K562 (cell line): ENCODE results near the gene PRMT7. TPM values are rescaled to one million over a fixed set of nuclear protein-coding genes. Genes with fewer than 3 reads are reported as not detected.
A peak's percentile ranks its signal among the peaks of the same experiment; 100 is the strongest.

Source experiments
- ATAC-seq: fragments of 200-7000 bp; cut with Tn5 transposase; 3 replicates; pipeline ENCODE4 v1.9.1; 2020; ENCODE audit warnings: moderate library complexity
- BruUV-seq: library from RNA; stranded (reverse); fragments of 400-500 nt; replicated peaks from 2 replicates; lab custom pipeline; 2021; lab: Mats Ljungman, UMichigan
- CTCF ChIA-PET: fragments of 300-600 bp; formaldehyde crosslinking; extraction: SDS; loops from one replicate; lab custom pipeline; 2021; ENCODE audit warnings: low intra/inter-chr PET ratio; lab: Yijun Ruan, JAX
- POLR2A ChIA-PET: fragments of 300-600, 350-650 bp; sonication (Branson Sonifier 250); formaldehyde crosslinking; extraction: SDS; loops from one replicate; lab custom pipeline; 2021; ENCODE audit warnings: antibody characterized with exemption, inconsistent platforms; lab: Yijun Ruan, JAX
- DNase-seq, 4 experiments: peaks; one replicate each; pipeline versions ENCODE4 v3.0.0 to v3.0.0-alpha.2; 2011 to 2018; ENCODE audit warnings: low spot score in 3 of 4, mixed read lengths in 3 of 4; ENCODE audit errors: extremely low read depth in 1 of 4
- FAIRE-seq: peaks from 2 replicates; lab custom pipeline; 2011; peaks lifted over from hg19 to GRCh38; lab: Jason Lieb, UNC
- H2AFZ ChIP-seq: 2 replicates; pipeline ENCODE4 v1.6.0; 2011; ENCODE audit warnings: low read depth, low read length, control low read depth, inconsistent platforms
- H3K27ac ChIP-seq: fragments of 200-600 bp; 3 replicates; pipeline ENCODE4 v1.8.0; 2011; ENCODE audit warnings: low read depth, mild to moderate bottlenecking, control low read depth, inconsistent platforms, low read length, moderate library complexity, mixed read lengths; ENCODE audit errors: extremely low read depth
- H3K27me3 ChIP-seq, 2 experiments: fragments of 300-600 bp in 1 of 2; 2 replicates in 1 of 2; 3 replicates in 1 of 2; pipeline versions ENCODE4 v1.6.0 to v1.8.0; 2011; ENCODE audit warnings: inconsistent platforms in 2 of 2, low read length in 2 of 2, mild to moderate bottlenecking in 1 of 2, mixed read lengths in 1 of 2, moderate library complexity in 1 of 2; ENCODE audit not compliant: control insufficient read depth in 2 of 2, insufficient read depth in 2 of 2
- H3K36me3 ChIP-seq: fragments of 300-600 bp; 3 replicates; pipeline ENCODE4 v1.8.0; 2011; ENCODE audit warnings: mild to moderate bottlenecking, low read length, inconsistent platforms; ENCODE audit not compliant: control insufficient read depth, insufficient read depth
- H3K4me1 ChIP-seq, 2 experiments: fragments of 200-600 bp in 1 of 2; replicated peaks in 1 of 2; 2 replicates in 1 of 2; 3 replicates in 1 of 2; pipeline versions ENCODE4 v1.5.1 to v1.8.0; 2011; ENCODE audit warnings: inconsistent platforms in 2 of 2, low read length in 2 of 2, mild to moderate bottlenecking in 1 of 2, mixed read lengths in 1 of 2, moderate library complexity in 1 of 2; ENCODE audit not compliant: control insufficient read depth in 2 of 2, insufficient read depth in 2 of 2
- H3K4me2 ChIP-seq: 2 replicates; pipeline ENCODE4 v1.6.1; 2011; ENCODE audit warnings: low read length, control low read depth, inconsistent platforms, mixed read lengths; ENCODE audit not compliant: insufficient read depth
- H3K4me3 ChIP-seq: fragments of 200-600 bp; sonication (generic), shearing (Covaris generic); 2 replicates; pipeline ENCODE4 v1.5.1; 2016; ENCODE audit warnings: control low read depth, inconsistent platforms
- H3K79me2 ChIP-seq: fragments of 200-600 bp; 3 replicates; pipeline ENCODE4 v1.8.0; 2011; ENCODE audit warnings: low read length, inconsistent platforms; ENCODE audit not compliant: control insufficient read depth, insufficient read depth
- H3K9ac ChIP-seq, 2 experiments: 2 replicates each; pipeline versions ENCODE4 v1.6.0 to v1.6.1; 2011; ENCODE audit warnings: low read depth in 2 of 2, low read length in 2 of 2, control low read depth in 1 of 2, inconsistent platforms in 1 of 2, mild to moderate bottlenecking in 1 of 2, mixed read lengths in 1 of 2; ENCODE audit not compliant: insufficient read depth in 1 of 2
- H3K9me1 ChIP-seq: one replicate; pipeline ENCODE4 v1.6.0; 2011; ENCODE audit warnings: inconsistent platforms, mild to moderate bottlenecking, low read length, moderate library complexity; ENCODE audit not compliant: control insufficient read depth, insufficient read depth
- H3K9me3 ChIP-seq: replicated peaks from 2 replicates; pipeline ENCODE4 v1.5.1; 2011; ENCODE audit warnings: low read depth, low read length, inconsistent platforms; ENCODE audit not compliant: control insufficient read depth, insufficient read depth
- H4K20me1 ChIP-seq: replicated peaks from 2 replicates; pipeline ENCODE4 v1.6.1; 2011; ENCODE audit warnings: low read length, inconsistent platforms, mixed read lengths; ENCODE audit not compliant: control insufficient read depth, insufficient read depth
- BRD9 ChIP-seq: fragments of 450-650 bp; IDR thresholded peaks from 2 replicates; pipeline ENCODE4 v1.6.1; 2018; ENCODE audit warnings: low read depth; ENCODE audit not compliant: partially characterized antibody
- CTCF ChIP-seq, 3 experiments: IDR thresholded peaks in 2 of 3; conservative IDR thresholded peaks in 1 of 3; 2 replicates each; pipeline ENCODE4 v1.5.1; 2011 to 2012; ENCODE audit warnings: low read length in 3 of 3, mild to moderate bottlenecking in 3 of 3, control low read depth in 2 of 3, improper control_type of control experiment in 1 of 3, inconsistent platforms in 1 of 3, low read depth in 1 of 3, mixed read lengths in 1 of 3, moderate library complexity in 1 of 3; ENCODE audit not compliant: insufficient read depth in 2 of 3
- DMBX1 ChIP-seq: fragments of 250-450 bp; sonication (Bioruptor Pico); IDR thresholded peaks from 2 replicates; pipeline ENCODE4 v1.8.0; 2022; ENCODE audit warnings: inconsistent platforms, mild to moderate bottlenecking, moderate library complexity, borderline replicate concordance
- FOXA1 ChIP-seq: fragments of 450-650 bp; IDR thresholded peaks from 2 replicates; pipeline ENCODE4 v1.6.1; 2016; ENCODE audit warnings: mild to moderate bottlenecking, borderline replicate concordance
- IRF9 ChIP-seq: fragments of 450-650 bp; IDR thresholded peaks from 2 replicates; pipeline ENCODE4 v1.6.1; 2016; ENCODE audit warnings: missing biosample characterization, missing genetic modification characterization
- KDM1A ChIP-seq, 2 experiments: fragments of 450-650 bp; IDR thresholded peaks; 2 replicates each; pipeline ENCODE4 v1.6.1; 2016; ENCODE audit warnings: mild to moderate bottlenecking in 2 of 2
- KLF16 ChIP-seq: IDR thresholded peaks from 2 replicates; pipeline ENCODE4 v1.6.1; 2016; ENCODE audit warnings: antibody characterized with exemption
- MBD2 ChIP-seq: sonication (generic); IDR thresholded peaks from 2 replicates; pipeline ENCODE4 v1.6.1; 2016; ENCODE audit warnings: low read depth, borderline replicate concordance
- NKRF ChIP-seq: fragments of 450-650 bp; IDR thresholded peaks from 2 replicates; pipeline ENCODE4 v1.6.1; 2016; ENCODE audit warnings: borderline replicate concordance
- NUFIP1 ChIP-seq: fragments of 450-650 bp; IDR thresholded peaks from 2 replicates; pipeline ENCODE4 v1.6.1; 2018; ENCODE audit not compliant: partially characterized antibody
- PHF21A ChIP-seq: fragments of 450-650 bp; IDR thresholded peaks from 2 replicates; pipeline ENCODE4 v1.6.1; 2017; ENCODE audit warnings: low read depth, borderline replicate concordance
- PHF8 ChIP-seq: fragments of 200-600 bp; sonication (generic); IDR thresholded peaks from 2 replicates; pipeline ENCODE4 v1.6.1; 2012; ENCODE audit warnings: mixed run types, mild to moderate bottlenecking, inconsistent platforms, low read length, moderate library complexity, borderline replicate concordance
- POU5F1 ChIP-seq: fragments of 150-350 bp; IDR thresholded peaks from 2 replicates; pipeline ENCODE4 v1.6.1; 2014; ENCODE audit warnings: borderline replicate concordance, low read length, low read depth, mild to moderate bottlenecking; ENCODE audit not compliant: partially characterized antibody
- XRCC3 ChIP-seq: fragments of 450-650 bp; IDR thresholded peaks from 2 replicates; pipeline ENCODE4 v1.6.1; 2017; ENCODE audit warnings: mild to moderate bottlenecking, moderate library complexity
- ZNF507 ChIP-seq: conservative IDR thresholded peaks from 2 replicates; pipeline ENCODE4 v1.6.1; 2017; ENCODE audit warnings: missing genetic modification characterization, missing compliant biosample characterization
- ZSCAN32 ChIP-seq: fragments of 450-650 bp; formaldehyde crosslinking; IDR thresholded peaks from 2 replicates; pipeline ENCODE4 v1.4.0; 2020; ENCODE audit warnings: mild to moderate bottlenecking, moderate library complexity
- WGBS: fragments of 100-300 bp; shearing (Covaris generic); methylation state at CpG from one replicate; pipeline ENCODE4 v1.1.6; 2016; ENCODE audit warnings: low coverage, mixed read lengths; ENCODE audit not compliant: insufficient coverage; ENCODE audit errors: missing lambda C conversion rate; 5-methylcytosine and 5-hydroxymethylcytosine counted together
- in situ Hi-C: fragments of 300-500 bp; cut with MboI; formaldehyde crosslinking; loops from 4 replicates; pipeline ENCODE4 v1.15.0; 2018; ENCODE audit warnings: inconsistent platforms, mixed read lengths
- intact Hi-C: fragments of 100-400 bp; cut with micrococcal nuclease; formaldehyde crosslinking; loops from 2 replicates; pipeline ENCODE4 v1.14.2; 2022
- polyA plus RNA-seq, 8 experiments: library from polyadenylated mRNA; depleted of rRNA in 4 of 8; stranded (reverse) in 5 of 8; unstranded in 3 of 8; fragments of >200 nt; fragmentation: Nextera tagmentation in 2 of 8; fragmentation: Illumina TruSeq in 1 of 8; extraction: Ambion mirVana in 2 of 8; extraction: Trizol in 1 of 8; gene quantifications; 2 replicates each; pipeline versions ENCODE4 v1.2.1 to v1.2.3, GENCODE V29; 2011 to 2014; ENCODE audit warnings: inconsistent platforms in 1 of 8, missing spikeins in 1 of 8
- total RNA-seq, 7 experiments: library from RNA; depleted of rRNA in 6 of 7; stranded (reverse); fragments of >200 nt in 6 of 7; fragmentation: Illumina TruSeq in 2 of 7; extraction: Trizol in 2 of 7; gene quantifications; 2 replicates each; pipeline versions ENCODE4 v1.2.1 to v1.2.3, GENCODE V29; 2011 to 2021; ENCODE audit warnings: low replicate concordance in 1 of 7

The PRMT7 gene
- total and polyA plus RNA-seq, 9 of the 15 experiments (the other 6 are each of a cell fraction or from before 2014, with no cell fraction given), result 6.4 to 88.8 (median 73.1) TPM

GRCh38 chr16:68387301-68387700 is 76.5 kb downstream of the PRMT7 start (continued):
- TF ChIP-seq MBD2 (no peak), IRF9 (no peak), KDM1A (IDR thresholded peaks at IDR 0.05) (no peak), FOXA1 (no peak), POU5F1 (no peak)

GRCh38 chr16:68388124-68388523 is 77.3 kb downstream of the PRMT7 start:
- no peaks in the 10 kb centered on the region for H3K79me2 ChIP-seq
- no peaks in the 10 kb centered on the region for H4K20me1 ChIP-seq
- peaks cover 3% of the 10 kb centered on the region for H3K9me1 ChIP-seq
- no peaks in the 10 kb centered on the region for H3K9me3 ChIP-seq
- H3K4me2 ChIP-seq, result no peak overlapping the region
- H3K27me3 ChIP-seq, result peaks cover 6 to 8% of the 10 kb centered on the region in 2 experiments; a peak in 3 of 5 replicates
- ChIA-PET POLR2A (interaction anchor here (0.5 to 0.7 kb wide), 2 partner anchors 15 to 19 kb away, joined by 3 read pairs; no protein-coding TSS in a partner anchor), CTCF (no interaction called here)
- intact Hi-C loops, result no loop called here
- in situ Hi-C loops, result no loop called here
- DNase-seq (no peak), FAIRE-seq (no peak), ATAC-seq (no peak)
- 19% methylated on average over 3 of the region's 3 CpGs for WGBS
- no peak overlapping the region for H3K4me3 ChIP-seq
- H3K4me1 ChIP-seq, result peaks cover 7 to 10% of the 10 kb centered on the region in 2 experiments; a peak in 3 of 5 replicates
- H2AFZ ChIP-seq, result no peak overlapping the region
- no peak overlapping the region for H3K27ac ChIP-seq
- H3K9ac ChIP-seq, result 0 out of 4 replicates have a peak overlapping the region, but pooled peaks of 1 of the 2 experiments have one; percentile 27
- no TSS peak for BruUV-seq
- H3K36me3 ChIP-seq, result no peaks in the 10 kb centered on the region
- TF ChIP-seq XRCC3 (no peak), DMBX1 (CRISPR knock-in tag) (no peak), CTCF (IDR thresholded peaks at IDR 0.05 in 2 of 3, conservative IDR thresholded peaks at IDR 0.05 in 1 of 3; ENCODE audit: insufficient read depth in 2 of 3, low read depth in 1 of 3, low read length in 3 of 3) (no peak), PHF21A (no peak), KLF16 (no peak), NKRF (no peak), PHF8 (no peak), ZNF507 (tag) (no peak), ZSCAN32 (CRISPR knock-in tag) (no peak), NUFIP1 (no peak), BRD9 (no peak)
